ENCODE measurements around the gene WDR87.
"Not testable (repeated sequence)": the region's sequence is repeated elsewhere in the genome, so short reads cannot be mapped to it uniquely, and the experiment has no call there.

The WDR87 gene

GRCh38 chr19:37865930-37866329 is 40.5 kb downstream of the WDR87 start:
- H3K27ac ChIP-seq (ENCODE audit: low read depth in 2 of 2, low read length in 2 of 2); H3K36me3 ChIP-seq (ENCODE audit: control insufficient read depth in 2 of 2, insufficient read depth in 2 of 2, low read length in 2 of 2); H3K4me1 ChIP-seq (ENCODE audit: control insufficient read depth in 2 of 2, insufficient read depth in 2 of 2, low read length in 2 of 2); H3K4me3 ChIP-seq (ENCODE audit: low read length in 2 of 2); H3K9ac ChIP-seq (ENCODE audit: low read depth in 1 of 2, low read length in 2 of 2); H3K9me3 ChIP-seq (ENCODE audit: control insufficient read depth in 2 of 2, low read length in 2 of 2); H3K27me3 ChIP-seq (ENCODE audit: control insufficient read depth in 2 of 2, insufficient read depth in 2 of 2, low read length in 2 of 2): not testable (repeated sequence)

GRCh38 chr19:37864501-37864900 is 41.9 kb downstream of the WDR87 start:
- Histone ChIP-seq H3K4me3 (ENCODE audit: low read length in 2 of 2) (no peak overlapping the region), H3K36me3 (ENCODE audit: control insufficient read depth in 2 of 2, insufficient read depth in 2 of 2, low read length in 2 of 2) (no peaks in the 10 kb centered on the region), H3K4me1 (ENCODE audit: control insufficient read depth in 2 of 2, insufficient read depth in 2 of 2, low read length in 2 of 2) (no peaks in the 10 kb centered on the region), H3K9ac (ENCODE audit: low read depth in 1 of 2, low read length in 2 of 2) (no peak overlapping the region), H3K9me3 (ENCODE audit: control insufficient read depth in 2 of 2, low read length in 2 of 2) (no peaks in the 10 kb centered on the region), H3K27ac (ENCODE audit: low read depth in 2 of 2, low read length in 2 of 2) (no peak overlapping the region), H3K27me3 (ENCODE audit: control insufficient read depth in 2 of 2, insufficient read depth in 2 of 2, low read length in 2 of 2) (no peaks in the 10 kb centered on the region)

- Histone ChIP-seq H3K9ac (ENCODE audit: low read depth in 1 of 2, low read length in 2 of 2) (no peak overlapping the region), H3K4me3 (ENCODE audit: low read length in 2 of 2) (no peak overlapping the region), H3K27me3 (ENCODE audit: control insufficient read depth in 2 of 2, insufficient read depth in 2 of 2, low read length in 2 of 2) (no peaks in the 10 kb centered on the region), H3K4me1 (ENCODE audit: control insufficient read depth in 2 of 2, insufficient read depth in 2 of 2, low read length in 2 of 2) (no peaks in the 10 kb centered on the region), H3K36me3 (ENCODE audit: control insufficient read depth in 2 of 2, insufficient read depth in 2 of 2, low read length in 2 of 2) (no peaks in the 10 kb centered on the region), H3K9me3 (ENCODE audit: control insufficient read depth in 2 of 2, low read length in 2 of 2) (no peaks in the 10 kb centered on the region), H3K27ac (ENCODE audit: low read depth in 2 of 2, low read length in 2 of 2) (no peak overlapping the region)
Observed at GRCh38 chr19:37855098-37855497, 51.3 kb downstream of the WDR87 start.

GRCh38 chr19:37845932-37846331 is 60.5 kb downstream of the WDR87 start:
- Histone ChIP-seq H3K9me3 (ENCODE audit: control insufficient read depth in 2 of 2, low read length in 2 of 2) (no peaks in the 10 kb centered on the region), H3K4me3 (ENCODE audit: low read length in 2 of 2) (no peak overlapping the region), H3K4me1 (ENCODE audit: control insufficient read depth in 2 of 2, insufficient read depth in 2 of 2, low read length in 2 of 2) (no peaks in the 10 kb centered on the region), H3K36me3 (ENCODE audit: control insufficient read depth in 2 of 2, insufficient read depth in 2 of 2, low read length in 2 of 2) (no peaks in the 10 kb centered on the region), H3K27me3 (ENCODE audit: control insufficient read depth in 2 of 2, insufficient read depth in 2 of 2, low read length in 2 of 2) (no peaks in the 10 kb centered on the region), H3K27ac (ENCODE audit: low read depth in 2 of 2, low read length in 2 of 2) (no peak overlapping the region), H3K9ac (ENCODE audit: low read depth in 1 of 2, low read length in 2 of 2) (no peak overlapping the region)

Measured in mucosa of rectum (tissue), 2 donors.